ENCODE measurements around the gene CLCC1. TPM values are rescaled to one million over a fixed set of nuclear protein-coding genes. Genes with fewer than 3 reads are reported as not detected.
"Not testable (repeated sequence)": the region's sequence is repeated elsewhere in the genome, so short reads cannot be mapped to it uniquely, and the experiment has no call there.

CLCC1 gene, protein sequence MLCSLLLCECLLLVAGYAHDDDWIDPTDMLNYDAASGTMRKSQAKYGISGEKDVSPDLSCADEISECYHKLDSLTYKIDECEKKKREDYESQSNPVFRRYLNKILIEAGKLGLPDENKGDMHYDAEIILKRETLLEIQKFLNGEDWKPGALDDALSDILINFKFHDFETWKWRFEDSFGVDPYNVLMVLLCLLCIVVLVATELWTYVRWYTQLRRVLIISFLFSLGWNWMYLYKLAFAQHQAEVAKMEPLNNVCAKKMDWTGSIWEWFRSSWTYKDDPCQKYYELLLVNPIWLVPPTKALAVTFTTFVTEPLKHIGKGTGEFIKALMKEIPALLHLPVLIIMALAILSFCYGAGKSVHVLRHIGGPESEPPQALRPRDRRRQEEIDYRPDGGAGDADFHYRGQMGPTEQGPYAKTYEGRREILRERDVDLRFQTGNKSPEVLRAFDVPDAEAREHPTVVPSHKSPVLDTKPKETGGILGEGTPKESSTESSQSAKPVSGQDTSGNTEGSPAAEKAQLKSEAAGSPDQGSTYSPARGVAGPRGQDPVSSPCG
- polyA plus RNA-seq (ENCODE audit: insufficient read length in 10 of 10): 10 to 100 TPM; 34.0 to 48.8 (median 39.3) TPM
- long read RNA-seq, donor 1: 0 reads
- long read RNA-seq, donor 2: 0 reads
- long read RNA-seq, donor 3: 0 reads
- long read RNA-seq, donor 4: 0 reads
- long read RNA-seq, donor 5, full-length matches to known transcripts: 2 of 2 reads
- long read RNA-seq, donor 5, partial matches to known transcripts: 0 of 2 reads
- long read RNA-seq, donor 5, other reads (novel, unspliced or antisense): 0 of 2 reads
- long read RNA-seq, donor 6, partial matches to known transcripts: 7 of 7 reads
- long read RNA-seq, donor 6, other reads (novel, unspliced or antisense): 0 of 7 reads
- long read RNA-seq, donor 7, full-length matches to known transcripts: 1 of 11 reads
- long read RNA-seq, donor 7, partial matches to known transcripts: 10 of 11 reads
- long read RNA-seq, donor 7, other reads (novel, unspliced or antisense): 0 of 11 reads
- long read RNA-seq, donor 8, partial matches to known transcripts: 11 of 11 reads
- long read RNA-seq, donor 8, other reads (novel, unspliced or antisense): 0 of 11 reads
- long read RNA-seq, donor 9: 0 reads

DNA sequence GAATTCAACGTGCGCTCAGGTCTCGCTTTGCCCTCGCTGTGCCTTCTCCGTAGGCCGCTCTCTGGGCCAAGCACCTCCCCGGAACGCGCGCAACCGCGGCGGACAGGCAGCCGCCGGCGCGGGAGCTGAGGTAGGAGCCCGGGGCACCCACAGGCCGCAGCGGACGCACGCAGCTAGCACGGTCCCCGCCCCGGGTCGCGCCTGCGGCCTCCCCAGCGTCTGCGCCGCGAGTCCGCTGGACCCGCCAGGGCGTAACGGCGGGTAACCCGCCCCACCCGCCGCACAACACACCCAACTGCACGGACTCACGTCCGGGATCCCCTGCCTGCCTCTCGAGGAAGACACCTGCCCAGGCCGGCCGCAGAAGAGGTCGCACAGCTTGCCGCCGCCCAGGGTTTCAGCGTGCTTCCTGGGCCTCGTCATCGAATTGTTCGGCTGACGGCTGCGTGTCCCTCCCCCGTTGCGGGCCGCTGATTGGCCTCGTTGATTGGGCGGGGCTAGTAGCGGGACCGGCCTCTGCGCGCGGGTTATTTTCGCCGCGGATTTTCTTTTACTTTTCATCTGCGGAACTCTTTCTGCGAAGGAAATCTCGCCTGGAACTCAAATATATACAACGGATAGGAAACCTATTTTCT is at the start of gene CLCC1:
TSS of gene CLCC1 (minus strand) at position 433 of the 635 bp plus-strand sequence. CDS start 13,047 bp downstream, outside the sequence.
- DNase-seq: peak; percentile 89 to 98 (median 94)

DNA sequence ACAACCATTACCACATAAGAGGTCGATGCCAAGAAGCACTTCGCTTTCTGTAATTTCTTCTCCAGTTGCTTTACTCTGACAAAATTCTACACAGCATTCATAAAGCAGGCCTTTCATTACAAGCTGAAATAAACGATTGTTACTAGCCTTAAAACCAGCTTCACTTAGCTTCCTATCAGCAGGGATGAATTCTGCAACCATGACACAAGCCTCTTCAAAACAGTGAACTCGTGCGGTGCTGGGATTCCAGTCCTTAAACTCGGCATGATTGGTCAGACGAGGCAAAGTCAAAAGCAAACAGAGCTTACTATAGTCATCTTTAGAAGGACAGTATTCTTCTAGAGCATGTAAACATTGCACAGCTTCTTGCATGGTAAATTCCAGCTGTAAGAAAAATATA is 48.1 kb upstream of the CLCC1 start:
- peak in 1 of 3 donors; percentile 2 for DNase-seq

DNA sequence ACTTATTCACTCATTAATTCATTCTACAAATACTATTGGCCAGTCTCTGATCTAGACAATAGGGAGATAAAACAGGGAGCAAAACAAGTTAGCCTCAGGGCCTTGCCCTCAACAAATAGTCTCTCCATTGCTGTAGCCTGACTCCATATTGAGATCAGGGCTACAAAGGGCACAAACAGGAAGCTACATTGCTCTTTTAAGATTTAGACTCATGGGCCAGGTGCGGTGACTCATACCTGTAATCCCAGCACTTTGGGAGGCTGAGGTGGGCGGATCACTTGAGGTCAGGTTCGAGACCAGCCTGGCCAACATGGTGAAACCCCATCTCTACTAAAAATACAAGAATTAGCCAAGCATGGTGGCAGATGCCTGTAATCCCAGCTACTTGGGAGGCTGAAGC is 33.3 kb upstream of the CLCC1 start:
- DNase-seq: not testable (repeated sequence)

DNA sequence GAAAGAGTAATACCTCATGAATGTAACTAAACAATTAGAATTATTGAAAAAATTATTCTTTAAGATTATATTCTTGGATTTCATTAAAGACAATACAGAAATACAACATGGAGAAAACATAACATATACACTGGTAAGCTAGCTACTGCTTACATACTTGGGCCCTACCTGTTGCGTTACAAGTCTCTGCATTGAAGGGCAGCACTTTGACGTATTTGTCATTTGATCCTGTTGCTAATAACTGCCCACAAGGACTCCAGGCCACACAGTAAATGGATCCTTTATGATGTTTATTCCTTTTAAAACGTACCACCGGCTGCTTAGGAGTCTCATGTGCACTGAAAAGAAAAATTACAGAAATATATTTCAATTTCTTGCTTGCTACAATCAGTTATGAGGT is 19.8 kb upstream of the CLCC1 start:
- DNase-seq: no peak

DNA sequence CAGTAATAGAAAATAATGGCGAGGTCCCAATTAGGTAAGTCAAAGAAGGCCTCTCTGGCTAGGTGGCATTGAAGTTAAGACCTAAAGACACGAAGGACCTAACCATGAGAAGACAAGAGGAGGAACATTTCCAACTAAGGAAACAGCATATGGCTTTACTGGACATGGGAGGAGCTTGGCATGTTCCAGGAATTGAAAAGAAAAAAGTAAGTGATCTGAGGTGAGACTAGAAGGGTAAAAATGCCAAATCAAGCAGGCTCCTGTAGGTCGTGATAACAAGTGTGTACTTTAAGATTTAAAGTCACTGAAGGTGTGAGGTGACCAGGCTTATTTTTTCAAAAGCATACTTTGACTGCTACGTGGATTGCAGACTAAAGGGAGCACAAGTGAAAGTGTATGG is 13.4 kb upstream of the CLCC1 start:
- DNase-seq: no peak

DNA sequence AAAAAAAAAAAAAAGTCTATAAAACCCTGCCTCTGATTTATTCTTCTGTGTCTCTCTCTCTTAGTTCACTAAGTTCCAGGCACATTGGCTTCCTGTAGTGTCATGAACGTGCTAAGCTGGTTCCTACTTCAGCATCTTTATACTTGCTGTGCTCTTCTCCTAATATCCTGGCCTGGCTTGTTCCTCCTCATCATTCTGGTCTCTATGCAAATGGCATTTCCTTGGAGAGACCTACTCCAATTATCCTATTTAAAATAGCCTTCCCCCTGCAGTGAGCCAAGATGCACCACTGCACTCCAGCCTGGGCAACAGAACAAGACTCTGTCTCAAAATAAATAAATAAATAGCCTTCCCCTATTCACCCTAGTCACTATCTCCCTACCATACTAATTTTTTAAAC is 9.7 kb upstream of the CLCC1 start:
- no peak for DNase-seq

DNA sequence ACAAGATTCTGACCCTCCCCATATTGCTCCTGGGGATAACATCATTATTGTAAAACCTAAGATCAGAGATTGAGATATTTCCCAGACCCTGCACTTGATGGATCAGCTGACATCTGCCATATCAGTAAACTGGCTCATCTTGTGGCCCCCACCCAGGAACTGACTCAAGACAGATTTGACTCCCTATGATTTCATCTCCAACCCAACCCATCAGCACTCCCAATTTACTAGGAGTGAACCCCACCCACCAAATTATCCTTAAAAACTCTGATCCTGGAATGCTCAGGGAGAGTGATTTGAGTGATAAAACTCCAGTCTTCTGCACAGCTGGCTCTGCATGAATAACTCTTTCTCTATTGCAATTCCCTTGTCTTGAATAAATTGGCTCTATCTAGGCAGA is 6.1 kb upstream of the CLCC1 start:
- no peak for DNase-seq

DNA sequence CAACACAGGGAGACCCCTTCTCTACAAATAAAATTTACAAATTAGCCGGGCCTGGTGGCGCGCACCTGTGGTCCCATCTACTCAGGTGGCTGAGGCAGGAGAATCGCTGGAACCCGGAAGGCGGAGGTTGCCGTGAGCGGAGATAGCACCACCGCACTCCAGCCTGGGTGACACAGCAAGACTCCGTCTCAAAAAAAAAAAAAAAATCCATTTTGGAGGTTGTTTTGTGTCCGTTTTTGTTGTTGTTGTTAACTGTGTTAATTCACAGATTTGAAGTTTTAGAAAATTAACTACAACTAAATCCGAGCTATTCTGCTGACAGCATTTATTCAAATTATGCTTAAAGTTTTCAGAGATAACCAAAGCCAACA is 618 bp downstream of the CLCC1 start:
- DNase-seq: no peak

DNA sequence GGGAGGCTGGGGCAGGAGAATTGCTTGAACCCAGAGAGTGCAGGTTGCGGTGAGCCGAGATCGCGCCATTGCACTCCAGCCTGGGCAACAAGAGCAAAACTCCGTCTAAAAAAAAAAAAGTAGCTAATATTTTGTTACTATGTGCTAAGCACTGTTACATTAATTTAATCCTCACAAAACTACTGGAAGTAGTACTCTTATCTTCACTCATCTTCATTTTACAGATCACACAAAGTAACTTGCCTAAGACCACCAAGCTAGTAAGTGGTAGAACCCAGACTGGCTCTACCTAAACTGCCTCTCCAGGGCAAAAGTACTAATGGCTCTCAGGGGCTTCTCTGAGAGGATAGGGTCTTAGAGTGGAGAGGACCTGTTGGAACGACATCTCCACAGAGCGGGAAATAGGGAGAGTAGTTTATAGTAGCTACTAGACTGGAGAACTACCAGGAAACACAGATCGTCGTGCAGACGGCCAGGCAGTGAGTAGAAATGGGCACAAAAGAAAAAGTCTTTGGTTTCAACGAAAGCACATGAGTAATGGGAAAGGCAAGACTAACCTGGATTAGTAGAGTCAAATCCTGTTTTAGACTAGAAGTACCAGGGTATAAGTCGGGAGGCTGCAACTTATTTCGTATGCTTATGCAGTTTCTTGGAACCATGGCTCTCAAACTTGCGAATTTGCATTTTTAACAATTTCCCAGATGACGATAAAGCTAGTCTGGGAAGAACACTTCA is 1.4 kb downstream of the CLCC1 start:
- DNase-seq: no peak

DNA sequence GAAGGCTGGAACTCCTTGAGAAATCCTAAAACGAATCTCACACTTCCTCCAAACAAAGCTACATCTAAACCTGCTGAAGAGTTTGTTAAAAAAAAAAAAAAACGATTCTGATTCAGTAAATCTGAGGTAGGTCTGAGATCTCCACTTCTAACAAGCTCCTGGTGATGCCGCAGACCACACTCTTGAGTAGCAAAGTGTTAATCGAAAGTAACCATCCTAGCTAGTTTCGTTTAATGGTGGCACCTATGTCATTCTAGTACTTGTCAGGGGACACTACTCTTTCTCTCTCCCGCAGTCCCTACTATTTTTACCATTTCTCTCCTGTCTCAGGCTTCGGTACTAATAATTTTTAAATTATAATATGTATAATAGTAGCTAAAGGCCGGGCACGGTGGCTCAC is 2.1 kb downstream of the CLCC1 start:
- no peak for DNase-seq

DNA sequence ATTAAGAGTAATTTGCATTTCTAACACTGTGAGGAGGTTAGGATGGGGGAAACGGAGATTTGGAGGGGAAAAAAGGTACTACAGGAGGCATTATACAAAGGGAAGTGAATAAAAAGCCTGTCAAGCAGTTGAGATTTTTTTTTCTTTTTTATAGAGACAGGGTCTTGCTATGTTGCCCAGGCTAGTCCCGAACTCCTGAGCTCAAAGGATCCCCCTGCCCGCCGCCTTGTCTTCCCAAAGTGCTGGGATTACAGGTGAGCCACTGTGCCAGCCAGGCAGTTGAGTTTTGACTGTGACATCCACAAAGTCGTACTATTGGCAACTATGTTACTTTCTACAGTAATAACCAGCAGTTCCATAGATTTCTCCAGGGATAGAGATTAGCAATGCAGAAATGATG is 2.6 kb downstream of the CLCC1 start:
- no peak for DNase-seq

DNA sequence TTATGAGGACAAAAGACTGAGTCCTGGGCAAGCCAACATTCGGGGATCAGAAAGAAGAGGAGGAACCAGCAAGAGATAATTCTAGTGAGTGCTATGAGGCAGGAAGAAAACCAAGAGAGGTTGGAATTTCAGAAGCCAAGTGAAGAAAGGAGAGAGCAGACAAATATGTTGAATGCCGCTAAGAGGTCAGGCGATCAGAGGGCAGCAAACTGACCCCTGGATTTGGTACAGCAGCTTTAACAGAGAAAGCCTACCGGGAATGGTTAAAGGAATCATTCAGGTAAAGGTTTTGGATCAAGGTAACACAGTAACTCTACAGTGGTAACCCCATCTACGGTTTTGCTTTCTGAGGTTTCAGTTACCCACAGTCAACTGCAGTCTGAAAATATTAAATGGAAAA is 5.4 kb downstream of the CLCC1 start:
- no peak for DNase-seq

DNA sequence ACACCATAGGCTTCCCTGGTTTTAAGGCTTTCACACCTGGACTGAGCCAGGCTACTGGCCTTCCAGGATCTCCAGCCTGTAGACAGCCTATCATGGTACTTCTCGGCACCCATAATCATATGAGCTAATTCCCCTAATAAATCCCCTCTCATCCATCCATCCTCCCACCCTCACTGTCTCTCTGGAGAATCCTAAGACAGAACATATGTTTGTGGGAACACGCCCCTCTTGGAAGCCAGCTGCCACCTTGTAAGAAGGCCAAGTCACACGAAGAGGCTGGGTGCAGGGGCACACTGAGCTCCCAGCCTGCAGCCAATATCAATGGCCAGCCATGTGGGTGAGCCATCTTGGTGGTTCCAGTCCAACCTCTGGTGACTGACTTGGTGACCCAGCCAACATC is 7.4 kb downstream of the CLCC1 start:
- DNase-seq: no peak

DNA sequence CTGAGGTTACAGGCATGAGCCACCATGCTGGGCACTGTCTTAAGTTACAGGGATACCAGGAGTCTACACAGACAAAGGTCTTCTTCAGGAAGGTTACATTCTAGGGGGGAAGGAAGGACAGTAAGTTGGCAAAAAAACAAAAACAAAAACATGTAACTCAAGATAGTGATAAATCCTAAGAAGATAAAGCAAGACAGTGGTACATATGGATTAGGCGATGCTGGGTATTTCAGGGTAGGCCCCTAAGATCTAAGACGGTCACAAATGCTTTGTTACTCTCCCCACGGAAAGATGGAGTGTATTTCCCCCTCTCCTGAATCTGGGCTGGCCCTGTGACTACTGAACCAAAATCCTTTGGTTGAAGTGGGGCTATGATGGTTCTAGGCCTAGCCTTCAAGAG is 8.2 kb downstream of the CLCC1 start:
- DNase-seq: no peak

DNA sequence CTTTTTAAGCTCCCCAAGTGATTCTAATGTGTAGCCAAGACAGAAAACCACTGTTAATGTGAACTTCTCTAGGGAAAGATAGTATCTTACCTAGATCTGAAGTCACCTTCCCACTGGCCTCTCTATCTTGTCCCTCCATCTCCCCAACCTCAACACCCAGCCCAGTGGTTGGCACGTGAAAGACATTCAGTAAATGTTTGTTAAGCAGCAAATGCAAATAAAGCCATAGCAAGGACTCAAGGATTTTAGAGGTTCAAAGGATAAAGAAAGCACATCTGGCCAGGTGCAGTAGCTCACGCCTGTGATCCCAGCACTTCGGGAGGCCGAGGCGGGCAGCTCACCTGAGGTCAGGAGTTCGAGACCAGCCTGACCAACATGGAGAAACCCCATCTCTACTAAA is 9.8 kb downstream of the CLCC1 start:
- DNase-seq: no peak

DNA sequence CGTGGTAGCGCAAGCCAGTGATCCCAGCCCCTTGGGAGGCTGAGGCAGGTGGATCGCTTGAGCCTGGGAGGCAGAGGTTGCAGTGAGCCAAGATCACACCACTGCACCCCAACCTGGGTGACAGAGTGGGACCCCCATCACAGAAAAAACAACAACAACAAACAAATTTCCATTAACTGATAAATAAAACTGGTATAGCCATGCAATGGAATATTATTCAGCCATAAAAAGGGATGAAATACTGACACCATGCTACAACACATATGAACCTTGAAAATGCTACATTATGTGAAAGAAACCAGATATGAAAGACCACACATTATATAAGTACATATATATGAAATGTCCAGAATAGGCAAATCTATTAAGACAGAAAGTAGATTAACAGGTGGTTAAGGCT is 12.0 kb downstream of the CLCC1 start:
- DNase-seq: no peak

DNA sequence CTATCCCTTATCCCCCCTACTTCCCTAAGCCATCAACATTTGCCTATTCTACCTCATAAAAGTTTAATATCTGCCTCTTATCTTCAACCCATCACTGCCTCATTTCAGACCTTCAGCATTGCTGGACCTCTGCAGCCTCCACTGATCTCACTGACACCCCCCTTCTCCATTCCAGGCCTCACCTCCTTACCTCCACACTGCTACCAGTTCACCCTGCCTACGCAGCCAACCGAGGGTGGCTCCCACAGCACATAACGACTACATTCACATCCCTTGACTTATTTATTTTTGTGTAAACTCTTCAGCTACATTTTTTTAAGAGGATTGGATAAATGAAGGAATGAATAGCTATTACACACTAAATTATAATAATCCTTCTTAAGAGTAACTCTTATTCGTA is 14.2 kb downstream of the CLCC1 start:
- DNase-seq: no peak

DNA sequence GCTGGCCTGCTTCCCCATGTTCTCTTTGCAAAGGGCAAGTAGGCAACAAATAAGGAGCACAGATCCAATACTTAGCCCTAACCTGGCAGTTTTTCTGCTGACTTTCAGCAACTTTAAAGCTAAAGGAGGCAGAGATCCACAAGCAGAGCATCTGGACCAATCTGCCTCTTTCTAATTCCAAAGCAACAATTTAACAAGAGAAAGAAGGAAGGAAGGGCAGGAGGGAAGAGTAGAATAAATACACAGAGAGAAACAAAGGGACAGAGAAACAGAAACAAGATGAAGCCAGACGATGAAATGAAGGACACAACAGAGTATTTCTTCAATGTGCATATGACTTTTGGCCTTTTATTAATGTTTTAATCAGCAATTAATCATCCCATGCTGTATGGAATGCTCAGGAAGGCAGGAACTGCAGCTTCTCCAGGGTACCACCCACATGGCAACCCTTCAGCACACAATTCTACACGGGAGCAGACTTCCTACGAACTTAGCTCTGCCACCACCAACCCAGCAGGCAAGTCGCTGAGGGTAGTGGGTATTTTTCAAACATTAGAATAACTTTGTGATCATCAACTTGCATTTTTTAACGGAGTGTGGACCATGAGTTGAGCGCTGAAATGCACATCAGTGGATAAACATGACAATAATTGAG is 15.3 kb downstream of the CLCC1 start:
- DNase-seq: peak in 1 of 3 donors; percentile 13

DNA sequence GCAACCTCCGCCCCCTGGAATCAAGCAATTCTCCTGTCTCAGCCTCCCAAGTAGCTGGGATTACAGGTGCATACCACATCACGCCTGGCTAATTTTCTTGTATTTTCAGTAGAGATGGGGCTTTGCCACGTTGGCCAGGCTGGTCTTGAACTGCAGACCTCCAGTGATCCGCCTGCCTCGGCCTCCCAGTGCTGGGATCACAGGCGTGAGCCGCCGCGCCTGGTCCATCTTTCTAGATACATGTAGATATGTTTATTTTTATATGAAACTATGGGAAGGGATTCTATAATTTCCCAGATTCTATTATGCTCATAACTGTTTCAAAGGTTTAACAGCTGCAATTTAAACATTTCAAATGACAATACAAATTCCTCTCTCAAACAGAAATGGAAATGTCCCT is 27.1 kb downstream of the CLCC1 start:
- no peak for DNase-seq

DNA sequence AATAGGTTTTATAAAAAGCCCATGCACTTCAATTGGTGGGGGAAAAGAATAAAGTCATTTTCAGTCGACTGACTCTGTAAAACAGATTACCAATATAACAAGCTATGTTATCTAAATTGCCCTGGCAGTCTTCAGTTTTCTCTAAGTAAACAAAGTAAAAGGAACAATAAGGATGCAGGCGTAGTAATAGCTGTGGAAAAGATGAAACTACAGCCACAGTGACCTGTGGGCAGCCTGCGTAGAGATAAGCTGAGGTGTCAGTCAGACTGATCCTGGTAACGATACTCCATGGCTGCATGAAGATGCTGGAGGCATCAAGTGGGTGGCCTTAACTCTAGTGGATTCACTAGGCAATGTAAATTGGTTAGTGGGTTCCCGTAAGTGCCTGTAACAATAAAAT is 29.3 kb downstream of the CLCC1 start:
- DNase-seq: no peak

DNA sequence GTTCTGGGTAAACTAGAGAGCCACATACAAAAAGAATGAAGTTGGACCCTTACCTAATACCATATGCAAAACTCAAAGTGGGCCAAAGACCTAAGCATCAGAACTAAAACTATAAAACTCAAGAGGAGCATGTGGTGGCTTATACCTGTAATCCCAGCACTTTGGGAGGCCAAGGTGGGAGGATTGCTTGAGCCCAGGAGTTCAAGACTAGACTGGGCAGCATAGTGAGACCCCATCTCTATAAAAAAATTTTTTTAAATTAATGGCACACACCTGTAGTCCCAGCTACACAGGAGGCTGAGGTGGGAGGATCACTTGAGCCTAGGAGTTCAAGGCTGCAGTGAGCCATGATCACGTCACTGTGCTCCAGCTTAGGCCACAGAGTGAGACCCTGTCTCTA is 35.7 kb downstream of the CLCC1 start:
- not testable (repeated sequence) for DNase-seq
